T-helper 9 cell (primary cell): ENCODE results near the gene CARD16.
A peak's percentile ranks its signal among the peaks of the same experiment; 100 is the strongest.
"Not testable (repeated sequence)": the region's sequence is repeated elsewhere in the genome, so short reads cannot be mapped to it uniquely, and the experiment has no call there.

Source experiments
- DNase-seq: peaks from one replicate; pipeline ENCODE4 v3.0.0-alpha.2; 2020

Gene CARD16

DNA sequence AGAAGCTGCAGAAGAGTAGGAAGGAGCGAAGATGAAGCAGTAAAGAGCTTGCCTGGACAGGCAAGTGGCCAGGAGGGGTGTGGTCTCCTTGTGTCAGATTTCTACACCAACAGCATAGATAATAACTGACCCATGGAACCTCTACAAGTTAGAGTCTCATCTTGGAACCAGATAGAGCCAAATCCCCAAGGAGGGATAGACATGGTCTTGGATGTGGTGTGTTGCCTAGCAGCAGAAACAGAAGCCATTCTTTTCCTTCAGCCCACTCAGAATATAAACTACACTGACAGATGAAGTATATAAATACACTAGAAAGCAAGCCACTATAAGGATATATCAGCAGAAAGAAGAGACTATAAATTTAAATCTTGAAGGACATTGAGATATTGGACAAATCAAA lies 4.3 kb upstream of the CARD16 start:
- no peak for DNase-seq

DNA sequence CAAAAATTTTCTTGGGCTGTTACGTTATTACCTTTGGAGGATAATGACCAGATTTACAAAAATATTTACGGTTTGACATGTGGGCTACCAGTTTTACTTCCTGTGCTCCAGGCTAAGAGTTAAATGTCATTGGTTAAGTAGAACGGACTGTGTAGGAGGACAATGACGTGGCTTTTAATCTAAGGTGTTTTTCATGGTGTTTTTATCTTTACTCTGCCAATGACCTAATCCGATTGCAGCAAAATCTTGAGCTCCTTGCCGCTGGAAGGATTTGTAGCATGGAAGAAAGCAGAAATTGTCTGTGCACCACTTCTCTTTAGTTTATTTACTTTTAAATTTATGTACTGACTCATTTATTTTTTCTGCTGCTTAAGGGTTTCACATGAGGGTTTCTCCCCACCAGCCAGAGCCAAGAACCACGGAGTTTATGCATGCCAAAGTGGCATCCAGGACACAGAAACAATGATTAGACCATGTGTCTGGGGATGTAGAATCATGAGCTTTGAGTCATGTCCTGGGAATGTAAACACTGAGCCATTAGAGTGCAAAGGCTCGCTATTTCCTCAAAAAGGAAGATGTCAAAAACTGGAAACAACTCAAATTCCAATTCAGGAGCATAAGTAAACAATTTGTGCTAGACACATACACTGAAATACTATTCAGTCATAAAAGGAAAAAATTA lies 1.9 kb upstream of the CARD16 start:
- DNase-seq, result no peak

DNA sequence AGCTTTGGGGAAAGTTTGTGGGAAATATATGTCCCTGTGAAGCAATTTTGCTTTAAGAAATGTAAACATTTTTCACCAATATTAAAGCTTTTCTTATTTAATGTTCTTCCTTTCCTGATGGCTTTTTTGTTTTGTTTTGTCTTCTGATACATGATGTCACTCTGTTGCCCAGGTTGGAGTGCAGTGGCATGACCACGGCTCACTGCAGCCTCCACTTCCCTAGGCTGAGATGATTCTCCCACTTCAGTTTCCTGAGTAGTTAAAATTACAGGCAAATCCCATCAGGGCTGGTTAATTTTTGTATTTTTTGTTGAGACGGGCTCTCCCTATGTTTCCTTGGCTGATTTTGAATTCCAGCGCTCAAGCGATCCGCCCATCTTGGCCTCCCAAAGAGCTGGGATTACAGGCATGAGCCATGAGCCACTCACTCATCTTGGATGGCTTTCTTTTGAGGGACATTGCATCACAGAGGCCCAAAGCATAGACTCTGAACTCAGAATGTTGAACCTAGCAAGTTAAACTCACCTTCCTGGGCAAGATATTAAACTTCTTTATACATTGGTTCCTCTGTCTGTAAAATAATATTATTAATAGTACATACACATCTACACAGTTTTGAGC lies 651 bp upstream of the CARD16 start:
- DNase-seq, result no peak

DNA sequence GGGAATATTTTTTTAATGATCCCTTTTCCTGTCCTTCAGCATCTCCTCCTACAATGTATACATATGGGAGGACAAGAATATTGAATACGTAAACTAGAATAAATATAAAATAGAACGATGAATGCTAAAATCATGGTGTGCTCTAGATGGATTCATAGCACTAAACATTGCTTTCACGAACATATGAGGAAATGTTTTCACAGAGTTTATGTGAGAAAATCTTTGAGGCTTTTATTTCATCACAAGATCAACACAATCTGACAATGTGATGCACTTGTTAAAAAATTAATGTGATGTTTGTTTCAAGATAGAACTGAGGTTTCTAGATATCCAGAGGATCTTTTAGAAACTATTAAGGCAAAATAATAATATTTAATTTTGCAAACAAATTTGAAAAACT lies 3.0 kb downstream of the CARD16 start:
- no peak for DNase-seq

DNA sequence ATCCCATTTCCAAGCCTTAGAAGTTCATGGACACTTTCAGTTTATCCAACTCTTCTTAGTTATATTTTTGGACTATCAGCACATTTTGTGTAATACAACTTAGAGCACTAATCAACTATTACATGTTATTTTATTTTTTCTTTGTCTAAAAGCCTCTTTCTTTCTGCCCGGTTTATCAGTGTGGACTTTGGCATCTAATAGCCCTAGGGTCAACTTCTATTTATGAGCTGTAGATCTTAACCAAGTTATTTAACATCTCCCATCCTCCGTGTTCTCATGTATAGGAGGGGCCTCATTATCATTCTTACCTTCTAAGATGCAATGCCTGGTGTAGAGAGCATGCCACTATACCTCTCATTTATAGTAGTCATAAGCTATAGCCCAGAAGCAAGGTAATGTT lies 4.4 kb downstream of the CARD16 start:
- DNase-seq, result no peak

DNA sequence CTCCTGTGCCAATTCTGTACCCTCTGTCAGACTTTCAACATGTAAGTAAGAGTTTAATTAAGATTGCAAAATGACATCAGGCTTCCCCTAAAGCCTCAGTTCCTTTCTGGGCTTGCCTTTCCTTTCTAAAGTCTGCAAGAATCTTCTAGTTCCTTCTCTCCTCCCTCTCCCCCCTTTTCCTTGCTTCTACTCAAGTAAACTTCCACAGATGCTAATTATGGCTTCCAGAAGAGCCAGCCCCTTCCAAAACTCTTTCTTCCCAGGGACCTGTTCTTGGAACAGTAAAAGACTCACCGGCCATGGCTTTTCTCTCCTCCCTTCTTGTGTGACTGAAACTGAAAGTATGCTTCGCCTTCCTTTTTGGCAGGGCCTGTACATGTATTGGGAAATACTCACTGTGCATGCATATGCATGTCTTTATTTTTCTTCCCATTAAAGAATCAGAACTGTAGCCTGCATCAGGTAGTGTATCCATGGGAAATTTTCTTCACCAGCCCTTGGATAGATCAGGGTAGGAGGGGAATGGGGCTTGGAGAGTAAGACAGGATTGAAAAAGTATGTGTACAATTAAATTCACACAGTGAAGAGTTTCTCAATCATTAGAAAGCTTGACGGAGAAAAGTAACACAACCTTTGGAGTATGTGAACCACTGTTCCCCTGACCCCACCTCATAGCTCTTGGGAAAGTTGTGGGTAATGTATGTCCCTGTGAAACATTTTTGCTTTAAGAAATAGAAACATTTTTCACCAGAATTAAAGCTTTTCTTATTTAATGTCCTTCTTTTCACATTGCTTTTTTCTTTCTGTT lies 10.1 kb downstream of the CARD16 start, which contains the start of gene CASP1:
Gene CASP1, minus strand, starts transcription at position 332 of the 808 bp plus-strand sequence. Its CDS starts 31 bp downstream, at position 301.
- DNase-seq, result no peak

DNA sequence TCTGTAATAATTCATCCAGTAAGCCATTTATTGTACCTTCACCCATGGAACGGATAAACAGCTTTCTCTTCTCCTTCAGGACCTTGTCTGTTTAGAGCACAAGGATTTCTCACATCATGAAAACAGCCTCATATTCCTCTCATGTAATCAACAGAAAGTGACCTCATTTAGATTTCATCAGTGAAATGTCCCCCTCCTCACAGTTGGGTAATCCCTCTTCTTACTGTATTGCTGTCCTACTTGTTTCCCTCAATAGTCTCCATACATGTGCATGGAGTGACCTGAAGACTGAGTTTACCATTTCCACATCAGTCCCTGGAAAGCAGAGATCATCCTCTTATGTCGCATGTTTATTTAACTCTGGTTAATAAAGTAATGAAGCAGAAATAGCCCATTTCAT lies 10.7 kb downstream of the CARD16 start:
- not testable (repeated sequence) for DNase-seq

DNA sequence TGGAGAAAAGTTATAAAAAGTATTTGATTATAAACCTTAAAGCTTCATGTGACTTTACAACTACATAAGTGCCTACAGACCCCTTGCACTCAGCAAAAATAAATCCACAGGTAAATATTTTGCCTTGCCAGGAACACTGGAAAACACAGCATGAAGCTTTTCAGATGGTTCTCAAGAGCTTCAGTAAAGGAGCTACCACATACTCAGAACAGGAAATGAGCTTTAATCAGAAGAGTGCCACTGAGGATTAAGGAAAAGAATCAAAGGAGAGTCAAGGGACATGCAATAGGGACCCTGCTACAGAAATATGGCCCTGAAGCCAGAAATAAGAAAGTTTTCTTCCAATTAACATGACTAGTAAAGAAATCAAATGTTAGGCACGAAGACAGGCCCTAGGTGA lies 11.4 kb downstream of the CARD16 start:
- DNase-seq, result no peak

DNA sequence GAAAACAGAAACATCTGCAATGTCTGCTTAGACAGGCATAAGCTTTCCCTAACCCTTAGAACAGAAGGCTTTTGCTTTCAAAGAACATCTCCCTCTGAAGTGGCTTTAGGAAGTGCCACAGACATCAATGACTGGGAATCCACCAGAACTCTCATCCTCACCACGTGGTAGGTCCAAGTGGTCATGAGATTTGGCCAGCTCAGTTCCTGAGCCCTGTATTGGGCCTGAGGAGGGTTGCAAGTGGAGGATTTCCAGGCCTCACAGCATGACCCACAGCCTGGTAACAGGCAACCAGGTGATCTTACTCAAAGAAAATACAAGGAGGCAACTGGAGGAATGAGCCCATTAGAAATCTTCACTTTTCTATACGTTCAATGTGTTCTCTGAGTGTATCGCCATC lies 11.8 kb downstream of the CARD16 start:
- no peak for DNase-seq

DNA sequence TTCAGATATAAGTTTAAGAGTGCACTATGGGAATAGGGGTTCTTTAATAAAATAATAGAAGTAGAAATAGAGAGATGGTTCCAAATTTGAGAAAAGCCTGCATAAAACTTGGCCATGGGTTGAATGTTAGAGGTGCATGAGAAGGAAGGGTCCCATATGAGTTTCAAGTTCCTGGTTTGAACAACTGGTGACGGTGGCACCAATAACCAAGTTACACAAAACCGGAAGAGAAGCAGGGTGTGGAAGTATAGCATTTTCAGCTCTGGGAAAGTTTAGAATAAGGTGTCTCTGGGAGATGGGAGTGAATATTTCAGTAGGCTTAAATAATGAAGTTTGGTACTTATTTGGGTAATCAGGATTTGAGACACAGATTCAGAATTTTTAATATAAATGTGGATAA lies 12.6 kb downstream of the CARD16 start:
- DNase-seq, result no peak

DNA sequence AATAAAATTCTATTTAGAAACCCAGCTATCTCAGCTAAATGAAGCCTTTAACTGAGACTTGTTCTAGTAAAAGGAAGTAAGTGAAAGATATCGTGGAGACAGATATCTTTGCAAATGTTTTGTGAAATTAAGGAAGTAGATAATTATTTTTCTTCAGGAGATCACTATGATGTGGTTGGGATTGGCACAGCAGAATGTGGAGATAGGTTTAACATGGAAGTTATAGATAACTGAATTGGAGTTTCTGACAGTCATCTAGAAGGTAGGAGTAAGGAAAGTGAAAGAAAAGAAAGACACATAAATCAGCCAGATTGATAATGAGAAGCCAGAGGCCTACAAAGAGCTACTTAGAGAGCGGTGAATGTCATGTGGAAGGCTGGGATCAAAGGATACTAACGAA lies 17.5 kb downstream of the CARD16 start:
- no peak for DNase-seq

DNA sequence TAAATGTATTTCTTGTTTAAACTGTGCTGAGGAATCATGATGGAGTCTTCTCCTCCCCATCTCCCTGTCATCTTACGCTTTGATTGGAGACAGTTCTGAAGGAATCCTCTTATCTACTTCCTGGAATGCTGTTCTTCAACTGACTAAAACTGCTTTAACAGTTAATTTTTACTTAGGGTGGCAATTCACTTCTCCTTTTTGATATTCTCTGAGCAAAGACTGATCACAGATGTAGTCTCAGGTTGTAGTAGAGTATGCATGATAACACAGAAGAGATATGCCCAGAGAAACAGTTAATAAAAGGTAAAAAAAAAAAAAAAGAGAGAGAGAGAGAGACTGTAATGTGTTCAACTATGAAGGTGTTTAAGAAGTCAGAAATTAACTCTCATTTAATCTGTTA lies 20.7 kb downstream of the CARD16 start:
- DNase-seq, result no peak

DNA sequence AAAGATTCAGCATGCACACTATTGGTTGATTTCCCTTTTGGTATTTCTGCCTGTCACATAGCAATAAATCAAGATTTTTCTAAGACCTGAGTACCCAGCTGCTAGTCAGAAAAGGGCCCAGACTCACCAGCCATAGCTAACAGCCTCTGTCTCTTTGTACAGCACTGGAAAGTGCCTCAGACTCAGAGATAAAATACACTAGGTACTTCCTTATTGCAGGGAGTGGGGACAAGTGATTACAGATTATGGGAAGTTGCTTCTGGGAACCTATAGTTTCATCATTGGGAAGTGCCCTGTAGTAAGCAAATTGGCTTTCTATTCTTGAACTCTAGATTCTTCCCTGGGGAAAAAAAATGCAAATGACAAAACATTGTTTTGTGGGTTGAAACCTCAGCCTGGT lies 22.1 kb downstream of the CARD16 start, which contains the start of gene CASP5:
Gene CASP5, minus strand, starts transcription at position 166 of the 400 bp plus-strand sequence. Its CDS starts 32 bp downstream, at position 134.
- DNase-seq, result no peak

DNA sequence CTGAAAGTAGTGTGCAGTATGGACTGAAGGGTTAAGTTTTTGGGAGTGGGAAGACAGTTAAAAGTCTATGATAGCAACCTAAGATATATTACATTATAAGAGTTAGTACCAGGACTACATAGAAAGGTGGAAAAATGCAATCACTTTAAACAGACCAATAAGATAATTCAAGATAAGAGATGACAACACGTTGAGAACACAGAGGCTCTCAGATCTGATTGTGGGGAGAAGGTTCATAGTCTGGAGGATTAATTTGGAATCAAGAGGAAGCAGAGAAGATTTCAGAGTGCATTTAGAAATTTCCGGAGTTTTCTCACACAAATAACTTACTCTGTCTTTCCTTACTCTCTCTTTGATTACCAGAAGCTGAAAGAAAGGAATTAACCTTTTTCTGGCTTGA lies 22.6 kb downstream of the CARD16 start:
- no peak for DNase-seq

DNA sequence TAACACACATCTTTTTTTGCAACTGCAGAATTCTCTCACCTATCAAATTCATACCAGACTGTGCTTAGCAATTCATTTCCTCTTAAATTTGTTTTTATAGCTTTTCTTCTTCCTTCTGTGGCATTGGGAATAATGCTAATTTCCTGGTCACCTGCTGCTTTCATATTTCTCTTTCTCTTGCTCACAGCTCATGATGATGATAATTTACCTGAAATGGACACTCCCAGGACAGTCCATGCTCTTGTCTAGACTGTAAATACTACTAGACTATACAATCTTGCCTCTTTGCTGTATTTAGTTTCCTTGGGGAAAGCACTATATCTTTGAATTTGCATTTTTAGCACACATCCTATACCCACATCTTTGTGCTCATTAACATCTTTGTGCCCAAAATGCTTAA lies 37.7 kb downstream of the CARD16 start:
- no peak for DNase-seq

DNA sequence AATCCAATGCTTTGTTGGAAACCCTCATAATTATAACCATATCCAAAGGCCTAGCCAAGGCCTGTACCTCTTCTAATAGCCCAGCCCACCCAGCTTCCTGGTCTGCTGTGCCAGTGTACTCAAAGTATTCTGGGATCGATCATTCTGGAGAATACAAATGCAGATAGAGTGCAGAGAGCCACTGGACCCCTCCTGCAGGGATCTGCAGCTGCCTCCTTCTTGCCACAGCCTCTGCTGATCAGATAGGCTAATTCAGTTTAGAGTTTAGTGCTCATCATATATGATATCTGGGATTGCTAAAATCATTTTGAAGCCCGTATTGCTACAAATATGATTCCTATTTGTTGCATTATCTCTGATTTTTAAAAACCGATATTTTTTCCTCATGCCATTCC lies 39.7 kb downstream of the CARD16 start:
- DNase-seq, result no peak

DNA sequence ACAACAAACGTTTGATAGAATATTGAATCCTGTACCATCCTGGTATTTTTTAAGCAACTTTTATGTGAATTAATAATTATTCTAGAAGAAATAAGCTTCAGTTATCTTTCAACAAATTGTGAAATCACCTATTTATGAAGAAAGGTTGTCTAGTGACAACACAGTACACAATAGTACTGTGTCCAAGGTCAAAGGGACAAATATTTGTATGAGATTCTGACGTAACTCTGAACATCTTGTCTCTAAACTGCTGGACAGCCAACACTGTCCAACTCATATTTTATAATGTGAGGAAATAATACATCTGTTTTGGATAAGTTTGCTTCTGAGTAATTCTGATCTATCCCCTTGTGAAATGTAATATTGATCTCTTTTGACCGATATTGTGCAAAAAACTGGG lies 41.1 kb downstream of the CARD16 start:
- no peak for DNase-seq

DNA sequence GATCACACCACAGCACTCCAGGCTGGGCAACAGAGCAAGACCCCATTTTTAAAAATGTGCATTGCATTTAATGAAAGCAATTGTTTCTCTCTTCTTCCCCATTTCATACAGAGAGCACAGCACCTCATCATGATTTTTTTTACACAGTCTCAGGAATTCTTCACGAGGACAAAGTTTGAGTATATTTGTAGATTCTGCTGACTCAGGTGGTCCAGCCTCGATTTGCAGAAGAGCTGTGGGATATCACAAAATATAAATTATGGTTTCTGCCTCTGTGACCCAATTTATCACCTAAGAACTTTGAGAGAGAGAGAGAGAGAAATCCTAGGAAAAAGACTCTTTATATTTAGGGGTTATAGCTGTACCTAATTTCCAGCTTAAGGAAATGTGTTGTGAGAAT lies 42.0 kb downstream of the CARD16 start:
- DNase-seq, result no peak

DNA sequence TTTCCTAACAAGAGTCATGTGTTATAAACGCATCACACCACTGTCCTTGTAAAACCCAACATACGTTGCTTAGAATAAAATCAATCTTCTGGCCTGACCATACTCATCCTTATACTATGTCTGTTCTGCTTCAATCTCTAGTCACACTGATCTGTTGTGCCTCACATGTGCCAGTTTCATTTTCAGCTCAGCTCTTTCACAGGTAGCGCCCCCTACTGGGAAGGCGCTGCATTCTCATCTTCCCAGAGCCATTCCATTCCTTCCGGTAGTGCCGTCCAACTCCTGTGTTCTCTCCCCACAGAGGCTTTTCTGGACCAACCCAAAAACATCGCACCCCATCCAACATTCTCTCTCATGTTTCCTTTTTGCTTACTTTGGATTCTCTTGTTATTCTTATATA lies 44.3 kb downstream of the CARD16 start:
- peak; percentile 46 for DNase-seq

DNA sequence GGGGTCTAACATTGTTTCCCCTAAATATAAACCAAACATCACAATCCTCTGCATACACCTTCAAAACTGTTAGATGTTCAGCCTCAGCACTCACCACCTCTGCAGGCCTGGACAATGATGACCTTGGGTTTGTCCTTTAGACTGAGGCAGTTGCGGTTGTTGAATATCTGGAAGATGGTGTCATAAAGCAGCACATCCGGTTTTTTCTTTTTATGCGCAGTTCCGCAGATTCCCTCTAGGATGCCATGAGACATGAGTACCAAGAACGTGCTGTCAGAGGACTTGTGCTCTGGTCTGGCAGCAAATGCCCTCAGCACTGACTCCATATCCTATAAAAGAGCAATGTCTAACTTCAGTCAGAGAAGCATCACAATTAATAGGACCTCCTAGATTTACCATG lies 45.0 kb downstream of the CARD16 start:
- DNase-seq, result no peak

DNA sequence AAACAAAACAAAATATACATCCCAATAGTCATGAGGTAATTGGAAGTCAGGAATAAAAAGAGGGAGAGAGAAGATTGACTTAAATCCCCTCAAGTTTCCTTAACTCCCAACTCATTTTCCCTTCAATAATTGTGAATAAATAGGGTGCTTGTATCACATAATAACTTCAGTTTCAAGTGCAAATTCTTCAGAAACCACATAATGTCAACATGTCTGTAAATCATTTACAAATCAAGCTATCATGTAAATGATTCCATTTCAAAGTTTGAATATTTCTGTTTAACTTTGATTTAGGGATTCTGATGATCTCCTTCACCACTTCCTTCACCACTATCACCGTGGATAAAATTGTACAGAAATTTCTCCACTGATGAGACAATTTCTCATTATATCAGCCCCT lies 45.4 kb downstream of the CARD16 start:
- no peak for DNase-seq

DNA sequence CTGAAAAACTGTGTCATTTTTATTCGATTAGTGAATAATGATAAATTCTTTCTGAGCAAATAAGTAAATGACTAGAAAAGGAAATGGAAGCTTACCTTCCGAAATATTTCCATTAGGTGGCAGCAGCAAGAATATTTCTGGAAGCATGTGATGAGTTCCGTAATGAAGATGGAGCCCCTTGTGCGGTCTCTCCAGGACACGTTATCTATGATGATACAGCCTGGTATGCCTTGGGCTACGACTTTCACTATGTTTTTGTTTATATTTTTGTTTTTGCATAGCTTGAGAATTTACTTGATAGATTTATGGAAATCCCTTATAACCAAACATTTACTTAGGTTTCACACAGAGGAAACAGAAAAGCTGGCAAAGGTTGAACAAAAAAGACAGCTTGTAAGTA lies 47.8 kb downstream of the CARD16 start:
- DNase-seq, result no peak

DNA sequence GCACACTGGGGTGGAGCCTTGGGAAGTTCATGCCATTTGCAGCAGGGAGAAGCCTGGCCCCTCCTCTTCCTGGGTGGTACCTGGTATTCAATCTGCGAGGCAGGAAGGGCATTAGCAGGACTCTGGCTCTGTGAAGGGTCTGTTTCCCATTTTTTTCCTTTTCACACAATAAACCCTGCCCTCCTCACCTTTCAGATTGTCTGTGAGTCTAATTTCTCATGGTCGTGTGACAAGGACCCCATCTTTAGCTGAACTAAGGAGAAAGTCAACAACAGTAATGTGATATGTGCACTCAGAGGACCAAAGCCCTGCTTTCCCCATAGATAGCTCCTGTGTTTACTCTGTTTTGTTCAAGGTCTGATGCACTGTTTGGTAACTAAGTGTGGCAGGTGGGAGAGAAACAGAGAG lies 50.1 kb downstream of the CARD16 start:
- DNase-seq, result no peak

DNA sequence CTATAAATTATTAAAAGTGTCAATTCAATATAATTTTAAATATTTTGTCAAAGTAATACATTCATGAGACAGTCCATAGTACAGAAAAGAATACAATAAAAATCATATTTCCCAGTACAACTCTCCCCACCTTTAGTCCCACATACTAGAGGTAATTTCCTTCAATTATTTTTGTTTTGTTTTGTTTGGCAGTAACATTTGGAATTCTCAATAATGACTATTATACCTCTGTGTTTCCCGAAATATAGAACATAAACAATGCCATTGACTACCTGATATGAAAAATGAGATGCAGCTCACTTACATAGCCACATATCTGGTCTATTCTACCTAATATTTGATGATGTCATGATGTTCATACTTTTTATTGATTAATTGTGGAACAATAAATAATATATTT lies 52.4 kb downstream of the CARD16 start:
- DNase-seq, result no peak
